Measurements from ENCODE around the gene BCAR1. TPM values are rescaled to one million over a fixed set of nuclear protein-coding genes. Genes with fewer than 3 reads are reported as not detected.

Gene BCAR1
- total RNA-seq, 5 donors from 2014 or later (not counting 1 experiment from before 2014, with no cell fraction given) = 0.49 to 1.6 (median 0.98) TPM

Other genes with a start within 250 kb of the BCAR1 start
- gene LDHD, start 134.8 kb downstream of the BCAR1 start, total RNA-seq = under 1 TPM in 3 of 5 donors, not detected in 2; 0.13 to 0.47 (median 0.26) TPM
- 10 to 100 TPM; 10.1 to 15.6 (median 14.4) TPM for gene ZFP1, start 103.1 kb downstream of the BCAR1 start, total RNA-seq
- gene CTRB2, start 44.5 kb downstream of the BCAR1 start, total RNA-seq = 10 to 100 TPM in 3 of 5 donors, not detected in 2; 14.4 to 18.7 (median 15.1) TPM
- gene CTRB1, start 32.6 kb downstream of the BCAR1 start, total RNA-seq = 1 to 10 TPM in 3 of 5 donors, not detected in 2; 6.1 to 8.3 (median 7.9) TPM
- gene CFDP1, start 181.9 kb upstream of the BCAR1 start, total RNA-seq = 10 to 100 TPM; 30.8 to 36.5 (median 34.2) TPM
- 10 to 100 TPM; 37.7 to 45.8 (median 41.9) TPM for gene TMEM170A, start 213.1 kb upstream of the BCAR1 start, total RNA-seq
- gene CHST6, start 243.8 kb upstream of the BCAR1 start, total RNA-seq = under 1 TPM in 2 of 5 donors, not detected in 3; 0.15 to 0.16 TPM